Heart right ventricle (tissue), 16 donors: ENCODE measurements around the gene CDC5L. TPM values are rescaled to one million over a fixed set of nuclear protein-coding genes. Genes with fewer than 3 reads are reported as not detected.

Experiments used
- ATAC-seq, 8 donors: fragments of 200-7000 bp; cut with Tn5 transposase; one replicate each; pipeline ENCODE4 v1.9.1; 2020; ENCODE audit warnings: mild to moderate bottlenecking in 8 of 8, moderate library complexity in 8 of 8, moderate number of reproducible peaks in 1 of 8
- DNase-seq, 2 donors: peaks; one replicate each; pipeline ENCODE4 v3.0.0-alpha.2; 2020
- H3K27ac ChIP-seq, 10 donors: fragments of 200-600 bp; sonication (generic) in 2 of 10; one replicate each; pipeline versions ENCODE4 v1.5.0 to v1.8.0; 2020 to 2022; ENCODE audit warnings: mild to moderate bottlenecking in 3 of 10
- H3K27me3 ChIP-seq, 7 donors: fragments of 200-600 bp; one replicate each; pipeline ENCODE4 v1.8.0; 2021 to 2022; ENCODE audit warnings: mild to moderate bottlenecking in 2 of 7
- H3K36me3 ChIP-seq, 9 donors: fragments of 200-600 bp; sonication (generic) in 1 of 9; one replicate each; pipeline versions ENCODE4 v1.5.0 to v1.8.0; 2020 to 2022; ENCODE audit warnings: mild to moderate bottlenecking in 2 of 9
- H3K4me1 ChIP-seq, 9 donors: fragments of 200-600 bp; sonication (generic) in 1 of 9; one replicate each; pipeline versions ENCODE4 v1.5.0 to v1.8.0; 2020 to 2022; ENCODE audit warnings: mild to moderate bottlenecking in 4 of 9
- H3K4me3 ChIP-seq, 10 donors: fragments of 200-600 bp; sonication (generic) in 2 of 10; one replicate each; pipeline versions ENCODE4 v1.5.0 to v1.8.0; 2020 to 2022; ENCODE audit warnings: mild to moderate bottlenecking in 7 of 10, moderate library complexity in 2 of 10
- H3K9me3 ChIP-seq, 11 donors: fragments of 200-600 bp in 10 of 11; sonication (generic) in 2 of 11; one replicate each; pipeline versions ENCODE4 v1.5.0 to v1.8.0; 2013 to 2022; ENCODE audit warnings: mild to moderate bottlenecking in 2 of 11, control low read depth in 1 of 11, moderate library complexity in 1 of 11
- WGBS, 2 donors: extraction: QIAGEN DNeasy Blood & Tissue Kit; methylation state at CpG; one replicate each; pipeline ENCODE4 v1.1.7; 2013; ENCODE audit warnings: inconsistent platforms in 1 of 2; 5-methylcytosine and 5-hydroxymethylcytosine counted together
- intact Hi-C, 10 donors: fragments of 100-400 bp; cut with DNase I; formaldehyde crosslinking; loops; one replicate each; pipeline versions ENCODE4 v1.11.1 to v1.14.2; 2022
- polyA plus RNA-seq, 2 donors: library from polyadenylated mRNA; stranded (reverse); fragments of 200-250 nt; gene quantifications; one replicate each; pipeline ENCODE4 v1.2.3, GENCODE V29; 2013
- total RNA-seq, 10 donors: library from RNA; stranded (reverse); fragmentation: NEBNext Ultra II Directional in 3 of 10; extraction: Animal tissue kit (Norgen Biotek cat#: 25700) in 3 of 10; gene quantifications; one replicate each; pipeline versions ENCODE4 v1.2.1 to v1.2.4, GENCODE V29; 2021 to 2023
- TF ChIP-seq, protein P1 (sequence below), 9 donors: fragments of 200-600 bp; sonication (generic) in 2 of 9; IDR thresholded peaks; one replicate each; pipeline versions ENCODE4 v1.5.0 to v1.8.0; 2021 to 2022; ENCODE audit warnings: antibody characterized with exemption in 9 of 9, mild to moderate bottlenecking in 5 of 9, moderate library complexity in 1 of 9
- donor health status: Arrhythmogenic right ventricular cardiomyopathy.
- donor health status: ischemic (EF 13 %, LVEDD 7.1; RV severe dilation, severe dysfunction).
- donor health status: healthy with polysubstance abuse.
- donor health status: DM: no; HTN: yes; CAD: no.
- donor health status: DM: no; HTN: no; CAD: no.
- donor health status: ischemic (EF 25% LVEDD 6.9; RV normal size, moderate dysfunction).
- donor health status: ischemic (EF 25% LVEDD 5.7; RV mildly dilated, moderate dysfunction).
- donor health status: healthy.
- donor health status: DM: yes; HTN: yes; CAD: no.
- donor health status: Ischemic cardiomyopathy.
- donor health status: ischemic (EF 35%, LVEDD 5.7; RV mildly dilated, moderate dysfunction).
- donor health status: nonischemic (EF 11% LVEDD 7.7; RV severe dilation, severe dysfunction).
- donor health status: DM: yes; HTN: yes; CAD: no.
- donor health status: PGD.
- donor health status: ischemic (EF 29% LVEDD 5.4; RV normal size, mild dysfunction).
- donor health status: nonischemic (EF 23%, LVEDD 6.1; RV moderate dilation, normal function).

Gene CDC5L
- total and polyA plus RNA-seq, 12 donors = 5.4 to 26.5 (median 20.5) TPM

DNA sequence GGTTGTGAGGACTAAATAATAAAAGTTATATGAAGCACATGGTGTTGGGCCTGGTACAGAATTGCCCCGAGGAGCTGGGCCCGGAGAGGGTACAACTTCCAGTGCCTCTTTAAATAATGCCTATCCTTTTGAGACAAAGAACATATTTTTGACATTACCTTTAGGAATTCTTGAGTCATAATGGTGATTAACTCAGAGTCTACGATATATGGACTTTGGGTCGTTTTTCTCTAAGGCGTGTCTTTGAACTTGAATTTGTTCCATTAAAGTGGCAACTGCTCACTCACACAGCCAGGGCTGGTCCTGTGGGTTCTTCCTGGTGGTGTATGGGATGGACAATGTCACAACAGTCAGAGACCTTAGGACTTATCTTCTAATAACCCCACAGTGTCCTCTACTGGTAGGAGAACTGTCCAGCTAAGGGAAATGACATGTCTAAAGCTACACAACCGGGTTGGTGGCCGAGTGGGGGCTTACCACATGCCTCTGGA lies 106.5 kb downstream of the CDC5L start:
- Histone ChIP-seq H3K4me1 (peaks cover 0 to 14% (median 0%) of the 10 kb centered on the region in 9 donors), H3K9me3 (no peaks in the 10 kb centered on the region), H3K4me3 (no peak overlapping the region), H3K27me3 (peaks cover 0 to 3% (median 0%) of the 10 kb centered on the region in 7 donors), H3K36me3 (no peaks in the 10 kb centered on the region), H3K27ac (no peak overlapping the region)
- WGBS, 2 donors = 74 to 78% methylated on average over 7 of the region's 7 CpGs
- DNase-seq (no peak), ATAC-seq (no peak)
- TF ChIP-seq, protein P1, sequence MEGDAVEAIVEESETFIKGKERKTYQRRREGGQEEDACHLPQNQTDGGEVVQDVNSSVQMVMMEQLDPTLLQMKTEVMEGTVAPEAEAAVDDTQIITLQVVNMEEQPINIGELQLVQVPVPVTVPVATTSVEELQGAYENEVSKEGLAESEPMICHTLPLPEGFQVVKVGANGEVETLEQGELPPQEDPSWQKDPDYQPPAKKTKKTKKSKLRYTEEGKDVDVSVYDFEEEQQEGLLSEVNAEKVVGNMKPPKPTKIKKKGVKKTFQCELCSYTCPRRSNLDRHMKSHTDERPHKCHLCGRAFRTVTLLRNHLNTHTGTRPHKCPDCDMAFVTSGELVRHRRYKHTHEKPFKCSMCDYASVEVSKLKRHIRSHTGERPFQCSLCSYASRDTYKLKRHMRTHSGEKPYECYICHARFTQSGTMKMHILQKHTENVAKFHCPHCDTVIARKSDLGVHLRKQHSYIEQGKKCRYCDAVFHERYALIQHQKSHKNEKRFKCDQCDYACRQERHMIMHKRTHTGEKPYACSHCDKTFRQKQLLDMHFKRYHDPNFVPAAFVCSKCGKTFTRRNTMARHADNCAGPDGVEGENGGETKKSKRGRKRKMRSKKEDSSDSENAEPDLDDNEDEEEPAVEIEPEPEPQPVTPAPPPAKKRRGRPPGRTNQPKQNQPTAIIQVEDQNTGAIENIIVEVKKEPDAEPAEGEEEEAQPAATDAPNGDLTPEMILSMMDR (IDR thresholded peaks at IDR 0.05) = peak in 2 of 9 donors; percentile 16 to 23
- intact Hi-C loops = loop anchor here in 1 of 10 donors (10.0 kb wide), 1 partner anchor 311 kb away; no protein-coding TSS in a partner anchor

DNA sequence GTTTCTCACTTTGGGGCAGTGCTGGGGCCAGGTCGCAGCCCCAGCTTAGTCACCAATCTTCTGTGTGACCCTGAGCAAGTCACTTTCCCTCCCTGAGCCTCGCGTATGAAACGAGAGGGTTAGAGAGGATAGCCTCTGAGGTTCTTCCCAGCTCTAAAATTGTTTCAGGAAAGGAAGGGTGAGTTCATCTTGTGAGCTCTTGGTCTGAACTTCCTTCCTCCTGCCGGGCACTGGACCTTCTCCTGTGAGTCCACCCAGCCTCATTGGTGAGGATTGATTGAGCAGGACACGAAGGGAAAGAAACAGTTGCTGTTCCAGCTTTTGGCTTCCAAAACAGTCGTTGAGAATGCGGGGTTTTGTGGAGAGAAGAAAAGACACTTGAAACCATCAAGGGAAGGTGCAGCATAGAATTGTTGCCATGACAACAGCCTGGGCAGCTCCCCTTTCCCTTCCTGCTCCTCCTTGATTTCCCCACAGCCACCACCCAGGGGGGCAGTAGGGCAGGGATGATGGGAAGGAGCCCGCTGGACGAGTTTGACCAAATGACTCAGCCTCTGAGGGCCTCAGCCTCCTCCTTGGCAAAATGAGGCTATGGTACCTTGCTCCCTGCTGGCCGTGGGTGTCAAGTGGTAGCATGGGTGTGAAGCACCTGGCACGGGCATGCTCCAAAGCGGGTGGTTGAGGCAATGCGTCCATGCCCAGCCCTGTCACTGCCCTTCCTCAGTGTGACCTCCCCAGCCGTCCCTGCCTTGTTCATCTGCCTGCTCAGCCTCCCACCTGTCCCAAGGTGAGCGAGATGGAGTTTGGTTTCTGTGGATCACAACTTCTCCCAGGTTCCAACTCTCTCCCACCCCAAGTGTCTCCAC lies 107.8 kb downstream of the CDC5L start:
- Histone ChIP-seq H3K4me1 (peaks cover 0 to 9% (median 0%) of the 10 kb centered on the region in 9 donors), H3K9me3 (no peaks in the 10 kb centered on the region), H3K4me3 (no peak overlapping the region), H3K27ac (no peak overlapping the region), H3K36me3 (no peaks in the 10 kb centered on the region), H3K27me3 (peaks cover 0 to 3% (median 0%) of the 10 kb centered on the region in 7 donors)
- no peak for DNase-seq
- WGBS, 2 donors = 79 to 83% methylated on average over 16 of the region's 16 CpGs
- no peak for ATAC-seq
- intact Hi-C loops = loop anchor here in 1 of 10 donors (10.0 kb wide), 1 partner anchor 310 kb away; no protein-coding TSS in a partner anchor
- TF ChIP-seq, protein P1 (IDR thresholded peaks at IDR 0.05) = no peak

DNA sequence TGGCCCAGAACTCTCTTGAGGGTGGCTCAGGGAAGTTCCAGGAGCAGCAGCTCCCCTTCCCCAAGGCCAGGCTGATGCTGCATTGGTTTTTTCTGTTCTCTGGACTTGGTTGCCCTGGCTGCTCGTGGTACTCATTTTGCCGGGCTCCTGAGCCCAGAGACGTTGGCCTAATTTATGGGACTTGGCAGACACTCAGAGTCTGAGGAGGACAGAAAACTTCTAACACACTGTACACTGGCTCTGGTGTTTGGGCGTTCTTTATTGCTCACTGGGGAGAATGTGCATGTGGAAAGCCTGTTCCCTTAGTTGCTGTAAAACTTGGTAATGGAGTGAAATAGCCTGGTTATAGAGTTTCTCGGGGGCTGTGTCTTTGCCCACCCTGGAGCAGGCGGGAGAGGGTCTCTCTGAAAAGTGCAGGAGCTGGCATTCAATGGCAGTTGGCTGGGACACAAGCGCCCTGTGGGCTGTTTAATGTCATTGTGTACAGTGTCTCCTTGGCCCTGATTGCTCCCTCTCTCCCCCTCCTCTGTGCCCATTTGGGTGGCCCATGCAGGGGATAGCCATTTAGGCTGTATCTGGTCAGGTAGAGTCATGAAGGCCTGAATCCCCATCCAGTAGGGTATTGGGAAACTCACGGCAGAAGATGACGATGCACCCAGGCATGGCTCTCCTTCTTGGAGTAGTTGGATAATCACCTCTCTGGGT lies 109.3 kb downstream of the CDC5L start:
- Histone ChIP-seq H3K27ac (no peak overlapping the region), H3K4me1 (no peaks in the 10 kb centered on the region), H3K27me3 (peaks cover 0 to 3% (median 0%) of the 10 kb centered on the region in 7 donors), H3K4me3 (no peak overlapping the region), H3K9me3 (peaks cover 0 to 7% (median 0%) of the 10 kb centered on the region in 11 donors), H3K36me3 (no peaks in the 10 kb centered on the region)
- ATAC-seq (no peak), DNase-seq (no peak)
- TF ChIP-seq, protein P1 (IDR thresholded peaks at IDR 0.05) = no peak
- intact Hi-C loops = loop anchor here in 1 of 10 donors (10.0 kb wide), 1 partner anchor 308 kb away; no protein-coding TSS in a partner anchor
- 84 to 87% methylated on average over 9 of the region's 9 CpGs for WGBS, 2 donors

DNA sequence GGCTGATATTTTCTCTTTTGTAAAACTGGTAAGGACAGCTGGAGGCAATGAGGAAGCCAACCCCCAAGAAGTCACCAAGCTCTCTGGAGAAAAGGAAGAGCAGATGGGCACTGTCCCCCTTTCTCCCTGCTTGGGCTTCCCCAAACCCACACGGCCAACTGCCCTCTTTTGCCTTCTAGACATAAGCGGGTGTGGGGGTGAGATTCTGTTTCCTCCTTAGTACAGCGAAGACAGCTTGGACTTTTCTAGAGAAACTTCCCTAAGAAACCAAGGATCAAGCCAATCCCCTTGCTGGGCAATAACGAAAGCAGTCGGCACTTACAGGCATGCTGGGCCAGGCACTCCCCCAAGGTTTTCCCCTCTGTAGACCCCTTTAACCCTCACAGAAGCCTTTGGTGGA lies 110.3 kb downstream of the CDC5L start:
- WGBS, 2 donors = 84 to 95% methylated on average over 5 of the region's 5 CpGs
- Histone ChIP-seq H3K27ac (no peak overlapping the region), H3K9me3 (peaks cover 0 to 7% (median 0%) of the 10 kb centered on the region in 11 donors), H3K36me3 (no peaks in the 10 kb centered on the region), H3K4me3 (no peak overlapping the region), H3K27me3 (peaks cover 0 to 3% (median 0%) of the 10 kb centered on the region in 7 donors), H3K4me1 (no peaks in the 10 kb centered on the region)
- intact Hi-C loops = loop anchor here in 1 of 10 donors (10.0 kb wide), 1 partner anchor 307 kb away; no protein-coding TSS in a partner anchor
- DNase-seq (no peak), ATAC-seq (peak in 5 of 8 donors; percentile 38 to 57 (median 46))
- TF ChIP-seq, protein P1 (IDR thresholded peaks at IDR 0.05) = no peak
